NCI-H1105 treated with DMSO at 0.1 percent for 48 hours (cell line): ENCODE measurements around the gene LZTS2.

ENCODE experiments used
- DNase-seq: peaks from one replicate; lab custom pipeline; 2025; lab: John Stamatoyannopoulos, UW

The LZTS2 gene

GRCh38 chr10:100998183-100998990, 1.2 kb upstream of the LZTS2 start:
- peak; percentile 77 for DNase-seq

GRCh38 chr10:100998991-100999741, 442 bp upstream of the LZTS2 start:
- DNase-seq = peak; percentile 11

- DNase-seq = peak; percentile 3
Observed at GRCh38 chr10:101000127-101000914, 713 bp downstream of the LZTS2 start.

- no peak for DNase-seq
Observed at GRCh38 chr10:101000915-101001658, 1.5 kb downstream of the LZTS2 start.

- no peak for DNase-seq
Observed at GRCh38 chr10:101001659-101002035, 2.0 kb downstream of the LZTS2 start.

DNA sequence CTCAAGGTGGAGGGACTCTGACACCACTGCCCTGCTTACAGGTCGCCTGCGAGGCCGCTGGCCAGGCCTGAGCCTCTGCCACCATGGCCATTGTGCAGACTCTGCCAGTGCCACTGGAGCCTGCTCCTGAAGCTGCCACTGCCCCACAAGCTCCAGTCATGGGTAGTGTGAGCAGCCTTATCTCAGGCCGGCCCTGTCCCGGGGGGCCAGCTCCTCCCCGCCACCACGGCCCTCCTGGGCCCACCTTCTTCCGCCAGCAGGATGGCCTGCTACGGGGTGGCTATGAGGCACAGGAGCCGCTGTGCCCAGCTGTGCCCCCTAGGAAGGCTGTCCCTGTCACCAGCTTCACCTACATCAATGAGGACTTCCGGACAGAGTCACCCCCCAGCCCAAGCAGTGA, 2.8 kb downstream of the LZTS2 start:
- DNase-seq = no peak

GRCh38 chr10:101003639-101004206, 4.1 kb downstream of the LZTS2 start:
- DNase-seq = no peak

GRCh38 chr10:101005361-101005760, 5.8 kb downstream of the LZTS2 start:
- DNase-seq = no peak

GRCh38 chr10:101005869-101006567, 6.4 kb downstream of the LZTS2 start:
- no peak for DNase-seq

DNA sequence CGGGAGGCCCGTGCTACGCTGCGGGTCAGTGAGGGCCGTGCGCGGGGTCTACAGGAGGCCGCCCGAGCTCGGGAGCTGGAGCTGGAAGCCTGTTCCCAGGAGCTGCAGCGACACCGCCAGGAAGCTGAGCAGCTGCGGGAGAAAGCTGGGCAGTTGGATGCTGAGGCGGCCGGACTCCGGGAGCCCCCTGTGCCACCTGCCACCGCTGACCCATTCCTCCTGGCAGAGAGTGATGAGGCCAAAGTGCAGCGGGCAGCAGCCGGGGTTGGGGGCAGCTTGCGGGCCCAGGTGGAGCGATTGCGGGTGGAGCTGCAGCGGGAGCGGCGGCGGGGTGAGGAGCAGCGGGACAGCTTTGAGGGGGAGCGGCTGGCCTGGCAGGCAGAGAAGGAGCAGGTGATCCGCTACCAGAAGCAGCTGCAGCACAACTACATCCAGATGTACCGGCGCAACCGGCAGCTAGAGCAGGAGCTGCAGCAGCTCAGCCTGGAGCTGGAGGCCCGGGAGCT, 7.0 kb downstream of the LZTS2 start:
- DNase-seq = no peak

DNA sequence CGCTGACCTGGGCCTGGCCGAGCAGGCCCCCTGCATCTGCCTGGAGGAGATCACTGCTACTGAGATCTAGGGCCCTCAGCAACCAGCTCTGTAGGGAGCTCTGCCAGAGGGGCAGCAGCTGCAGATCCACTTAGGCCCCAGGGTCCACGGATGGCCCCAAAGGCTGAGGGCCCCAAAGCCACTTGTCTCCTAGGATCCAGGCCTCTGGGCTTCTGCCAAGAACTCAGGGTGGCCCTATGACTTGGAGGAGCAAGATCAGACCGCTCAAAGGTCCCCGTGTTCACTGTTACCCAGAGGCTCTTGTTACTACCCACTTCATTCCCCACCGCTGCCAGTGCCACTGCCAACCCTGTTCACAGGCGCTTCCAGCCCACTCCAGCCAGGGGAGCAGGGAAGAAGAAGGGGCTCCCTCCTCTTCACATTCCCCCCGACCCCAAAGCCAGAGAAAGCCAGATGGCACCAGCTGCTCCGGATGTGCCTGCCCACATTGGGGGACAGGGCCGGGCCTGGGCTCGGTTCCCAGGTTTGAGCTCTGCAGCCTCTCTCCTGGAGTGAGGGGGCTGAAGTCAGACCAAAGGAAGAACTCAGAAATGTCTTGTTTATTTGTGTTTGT, 7.6 kb downstream of the LZTS2 start:
- DNase-seq = no peak

DNA sequence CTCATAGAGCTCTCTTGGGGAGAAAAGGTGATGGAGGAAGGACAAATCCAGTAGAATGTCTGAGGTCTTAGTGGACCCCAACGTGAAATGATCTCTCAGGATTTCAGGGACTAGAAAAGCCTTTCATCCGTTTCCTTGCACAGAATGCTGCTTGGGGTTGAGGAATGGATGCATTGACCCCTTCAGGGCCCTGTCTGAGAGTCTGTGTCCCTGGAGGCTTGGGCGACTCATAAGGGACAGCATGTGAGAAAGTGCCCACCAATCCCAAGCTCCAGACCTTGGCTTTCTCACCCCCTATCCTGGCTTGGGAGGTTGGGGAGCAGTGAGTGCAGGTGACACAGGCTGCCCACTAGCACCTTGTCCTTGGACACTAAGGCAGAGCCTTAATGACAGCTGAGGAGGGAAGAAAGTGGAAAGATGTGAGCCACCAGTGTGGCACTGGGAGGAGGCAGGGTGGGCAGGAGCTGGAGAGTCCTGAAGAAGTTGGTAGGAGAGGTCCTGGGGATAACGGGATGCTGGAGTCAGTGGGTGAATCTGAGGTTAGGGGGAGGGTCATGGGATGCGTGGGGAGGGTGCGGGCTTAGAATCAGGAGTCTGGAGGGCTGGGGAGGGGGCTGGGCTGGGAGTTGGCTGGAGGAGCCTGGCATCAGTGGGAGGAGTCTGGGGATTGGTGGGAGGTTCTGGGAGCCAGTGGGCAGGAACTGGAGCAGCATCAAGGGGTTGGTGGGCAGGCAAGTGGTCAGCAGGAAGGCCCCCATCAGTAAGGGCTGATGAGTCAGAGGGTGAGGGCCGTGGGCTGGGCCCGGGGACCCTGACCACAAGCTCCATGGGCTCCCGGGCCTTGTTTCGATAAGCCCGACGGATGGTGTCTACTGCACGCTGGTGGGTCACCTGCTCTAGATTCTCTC, 8.6 kb downstream of the LZTS2 start:
- DNase-seq = no peak

GRCh38 chr10:101008823-101009423, 9.3 kb downstream of the LZTS2 start:
- no peak for DNase-seq

DNA sequence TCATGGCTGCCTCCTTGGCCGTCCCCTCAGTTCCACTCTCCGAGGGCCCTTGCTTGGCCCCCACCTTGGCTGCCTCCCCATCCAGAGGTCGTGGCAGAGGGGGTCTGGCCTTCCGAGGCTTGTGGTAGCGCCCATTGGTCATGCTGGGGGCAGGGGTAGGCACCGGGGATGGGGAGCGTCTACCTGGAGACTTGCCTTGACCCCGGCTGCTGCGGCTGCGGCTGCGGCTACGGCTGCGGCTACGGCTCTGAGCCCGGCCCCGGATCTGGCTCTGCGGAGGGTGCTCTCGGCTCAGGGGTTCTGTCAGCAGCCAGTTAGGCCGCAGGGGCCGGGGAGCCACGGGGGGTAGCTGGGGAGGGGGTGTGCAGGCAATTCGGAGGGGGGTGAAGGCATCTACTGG, 10.7 kb downstream of the LZTS2 start:
- DNase-seq = no peak

DNA sequence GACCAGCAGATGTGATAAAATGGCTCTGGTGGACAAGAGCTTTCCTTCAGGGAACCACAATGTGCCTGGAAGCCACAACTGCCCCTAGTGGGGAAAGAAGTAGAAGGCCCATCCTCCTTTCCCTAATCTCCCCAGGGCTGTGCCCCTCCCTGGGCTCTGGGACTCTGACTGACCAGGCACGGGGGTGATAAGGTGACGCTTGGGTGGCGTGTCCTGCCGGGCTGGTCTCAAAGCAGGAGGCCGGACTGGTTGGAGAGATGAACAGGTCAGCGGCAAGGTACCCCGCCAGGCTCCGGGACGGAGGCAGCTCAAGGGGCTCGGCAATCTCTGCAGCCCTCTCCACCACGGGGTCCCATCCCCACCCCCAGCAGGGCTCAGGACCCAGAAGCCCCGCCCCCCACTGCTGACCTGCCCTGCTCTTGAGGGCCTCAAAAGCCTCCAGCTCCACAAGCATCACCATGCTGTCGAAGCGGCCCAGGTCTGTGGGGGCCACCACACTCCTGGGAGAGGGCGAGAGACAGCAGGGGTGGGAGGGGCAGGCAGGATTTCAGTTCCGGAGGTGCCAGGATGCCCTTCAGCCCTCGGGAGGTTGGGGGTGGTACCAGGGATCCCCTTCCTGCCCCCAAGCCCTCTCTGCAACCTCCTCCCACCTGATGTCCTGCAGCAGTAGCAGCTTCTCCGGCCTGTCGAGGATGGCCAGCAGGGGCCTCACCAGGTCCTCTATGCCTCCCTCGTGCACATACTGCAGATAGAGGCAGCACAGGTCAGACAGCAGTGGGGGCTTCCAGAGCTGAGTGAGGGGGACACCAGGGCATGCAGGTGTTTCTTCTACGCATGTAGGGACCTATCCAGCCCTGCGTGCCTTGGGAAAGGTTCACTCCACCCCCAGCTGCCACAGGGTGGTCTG, 12.2 kb downstream of the LZTS2 start:
- no peak for DNase-seq

GRCh38 chr10:101012525-101013364, 13.1 kb downstream of the LZTS2 start:
- peak; percentile 46 for DNase-seq

- no peak for DNase-seq
Observed at GRCh38 chr10:101013365-101013825, 13.8 kb downstream of the LZTS2 start.
